Endodermal cell (in vitro differentiated cells): Measurements from ENCODE around the gene SRPRB. TPM values are rescaled to one million over a fixed set of nuclear protein-coding genes. Genes with fewer than 3 reads are reported as not detected.
"Not testable (repeated sequence)": the region's sequence is repeated elsewhere in the genome, so short reads cannot be mapped to it uniquely, and the experiment has no call there.

Source experiments
- DNase-seq: peaks from one replicate; pipeline ENCODE4 v3.0.0-alpha.2; 2017
- H3K27ac ChIP-seq: 2 replicates; pipeline ENCODE4 v1.5.1; 2013; ENCODE audit warnings: mild to moderate bottlenecking, low read depth, low read length, moderate library complexity
- H3K27me3 ChIP-seq: 2 replicates; pipeline ENCODE4 v1.6.1; 2013; ENCODE audit warnings: mild to moderate bottlenecking, low read length, moderate library complexity; ENCODE audit not compliant: insufficient read depth, control insufficient read depth, poor library complexity, severe bottlenecking
- H3K36me3 ChIP-seq: 2 replicates; pipeline ENCODE4 v1.7.0; 2013; ENCODE audit warnings: mild to moderate bottlenecking, low read length, moderate library complexity; ENCODE audit not compliant: control insufficient read depth, insufficient read depth
- H3K4me1 ChIP-seq: one replicate; pipeline ENCODE4 v1.7.0; 2013; ENCODE audit warnings: low read length; ENCODE audit not compliant: control insufficient read depth, insufficient read depth
- H3K4me3 ChIP-seq: 2 replicates; pipeline ENCODE4 v1.5.1; 2013; ENCODE audit warnings: mild to moderate bottlenecking, low read length, moderate library complexity
- H3K9ac ChIP-seq: 2 replicates; pipeline ENCODE4 v1.6.1; 2013; ENCODE audit warnings: mild to moderate bottlenecking, low read length, moderate library complexity; ENCODE audit not compliant: poor library complexity, severe bottlenecking; ENCODE audit errors: extremely low read depth
- H3K9me3 ChIP-seq: 2 replicates; pipeline ENCODE4 v1.6.1; 2013; ENCODE audit warnings: mild to moderate bottlenecking, low read length, moderate library complexity; ENCODE audit not compliant: control insufficient read depth
- H3K27ac Mint-ChIP-seq: 2 replicates; pipeline ENCODE4 v1.8.0; 2020; ENCODE audit warnings: mixed read lengths
- H3K27me3 Mint-ChIP-seq: 2 replicates; pipeline ENCODE4 v1.8.0; 2021; ENCODE audit warnings: mild to moderate bottlenecking, mixed read lengths; ENCODE audit not compliant: insufficient read depth
- H3K36me3 Mint-ChIP-seq: 2 replicates; pipeline ENCODE4 v1.8.0; 2020; ENCODE audit warnings: low read depth, mixed read lengths
- H3K4me1 Mint-ChIP-seq: 2 replicates; pipeline ENCODE4 v1.8.0; 2020; ENCODE audit warnings: mixed read lengths
- H3K4me3 Mint-ChIP-seq: 2 replicates; pipeline ENCODE4 v1.8.0; 2020; ENCODE audit warnings: mild to moderate bottlenecking, moderate library complexity, mixed read lengths
- H3K9me3 Mint-ChIP-seq: 2 replicates; pipeline ENCODE4 v1.8.0; 2020; ENCODE audit warnings: mild to moderate bottlenecking, mixed read lengths
- CTCF ChIP-seq: fragments of 200-600 bp; sonication (generic); conservative IDR thresholded peaks from 2 replicates; pipeline ENCODE4 v1.5.0; 2021; ENCODE audit warnings: antibody characterized with exemption, mild to moderate bottlenecking
- WGBS, 2 experiments: methylation state at CpG; one replicate each; pipeline versions ENCODE4 v1.1.5 to v1.1.7; 2013; ENCODE audit warnings: missing lambda C conversion rate in 2 of 2, mixed read lengths in 1 of 2; ENCODE audit not compliant: insufficient coverage in 1 of 2, insufficient read length in 1 of 2; 5-methylcytosine and 5-hydroxymethylcytosine counted together
- total RNA-seq, 2 donors: library from RNA; stranded (reverse); fragmentation: NEBNext Ultra II Directional in 1 of 2; extraction: Animal tissue kit (Norgen Biotek cat#: 25700) in 1 of 2; gene quantifications; 2 replicates in 1 of 2; 3 replicates in 1 of 2; pipeline ENCODE4 v1.2.1, GENCODE V29; 2021

SRPRB gene
- total RNA-seq, 2 donors from 2014 or later, result 26.1 to 33.6 TPM

GRCh38 chr3:133777807-133778568 lies 27.6 kb upstream of the SRPRB start:
- Histone ChIP-seq H3K36me3 (no peaks in the 10 kb centered on the region), H3K9me3 (no peaks in the 10 kb centered on the region), H3K4me3 (no peak overlapping the region), H3K27ac (no peak overlapping the region), H3K27me3 (no peaks in the 10 kb centered on the region), H3K9ac (no peak overlapping the region), H3K4me1 (no peaks in the 10 kb centered on the region)
- DNase-seq, result no peak
- no peak for TF ChIP-seq CTCF
- H3K4me3 Mint-ChIP-seq, result no peak overlapping the region
- WGBS, 2 experiments, result 79 to 84% methylated on average over 7 to 8 of the region's 8 CpGs
- no peak overlapping the region for H3K27ac Mint-ChIP-seq
- no peaks in the 10 kb centered on the region for H3K27me3 Mint-ChIP-seq
- H3K4me1 Mint-ChIP-seq, result no peaks in the 10 kb centered on the region
- no peaks in the 10 kb centered on the region for H3K36me3 Mint-ChIP-seq
- H3K9me3 Mint-ChIP-seq, result no peaks in the 10 kb centered on the region

DNA sequence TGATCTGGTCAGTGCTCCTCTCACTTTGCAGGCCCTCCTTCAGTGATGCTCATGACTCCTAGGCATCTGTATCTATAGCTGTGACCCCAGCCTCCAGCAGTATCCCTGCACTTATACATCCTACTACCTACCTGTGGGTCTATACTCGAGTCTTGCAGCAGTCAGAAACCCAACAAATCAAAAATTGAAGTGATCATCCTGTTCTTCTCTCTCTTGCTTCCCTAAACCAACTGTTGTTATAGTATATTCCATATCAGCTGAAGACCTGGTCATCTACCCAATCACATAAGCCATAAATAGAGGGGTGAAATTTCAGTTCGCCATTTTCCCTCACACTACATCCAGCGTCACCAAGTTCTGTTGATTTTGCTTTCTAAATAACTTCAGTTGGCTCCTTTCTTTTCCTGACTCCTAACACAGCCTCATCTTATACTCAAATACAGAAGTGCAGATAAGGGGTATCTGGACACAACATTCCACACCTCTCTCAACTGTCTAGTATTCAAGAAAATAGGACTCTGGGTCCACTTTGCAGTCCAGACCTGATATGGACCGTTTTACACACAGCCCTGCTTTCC lies 25.9 kb upstream of the SRPRB start:
- no peaks in the 10 kb centered on the region for H3K27me3 Mint-ChIP-seq
- Histone ChIP-seq H3K36me3 (no peaks in the 10 kb centered on the region), H3K27me3 (no peaks in the 10 kb centered on the region), H3K4me3 (no peak overlapping the region), H3K27ac (no peak overlapping the region), H3K9ac (no peak overlapping the region), H3K9me3 (no peaks in the 10 kb centered on the region), H3K4me1 (no peaks in the 10 kb centered on the region)
- no peak for DNase-seq
- no peaks in the 10 kb centered on the region for H3K36me3 Mint-ChIP-seq
- no peak overlapping the region for H3K27ac Mint-ChIP-seq
- H3K9me3 Mint-ChIP-seq, result peaks cover 5% of the 10 kb centered on the region
- TF ChIP-seq CTCF, result no peak
- H3K4me3 Mint-ChIP-seq, result no peak overlapping the region
- WGBS, 2 experiments, result 63 to 64% methylated on average over 4 of the region's 4 CpGs
- H3K4me1 Mint-ChIP-seq, result no peaks in the 10 kb centered on the region

DNA sequence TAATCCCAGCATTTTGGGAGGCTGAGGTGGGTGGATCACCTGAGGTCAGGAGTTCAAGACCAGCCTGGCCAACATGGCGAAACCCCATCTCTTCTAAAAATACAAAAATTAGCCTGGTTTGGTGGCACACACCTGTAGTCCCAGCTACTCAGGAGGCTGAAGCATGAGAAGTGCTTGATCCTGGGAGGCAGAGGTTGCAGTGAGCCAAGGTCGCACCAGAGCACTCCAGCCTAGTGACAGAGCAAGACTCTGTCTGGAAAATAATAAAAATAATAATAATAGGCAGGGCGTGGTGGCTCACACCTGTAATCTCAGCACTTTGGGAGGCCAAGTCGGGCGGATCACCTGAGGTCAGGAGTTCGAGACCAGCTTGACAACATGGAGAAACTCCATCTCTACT lies 24.9 kb upstream of the SRPRB start:
- H3K4me1 Mint-ChIP-seq, H3K9me3 Mint-ChIP-seq, H3K4me3 Mint-ChIP-seq, H3K36me3 Mint-ChIP-seq, H3K4me3 ChIP-seq, H3K9ac ChIP-seq, H3K9me3 ChIP-seq, H3K27ac Mint-ChIP-seq, DNase-seq, H3K4me1 ChIP-seq, H3K27me3 Mint-ChIP-seq, H3K27me3 ChIP-seq, H3K27ac ChIP-seq, H3K36me3 ChIP-seq: not testable (repeated sequence)
- WGBS, 2 experiments, result 78 to 85% methylated on average over 5 to 6 of the region's 6 CpGs
